Measurements from ENCODE around the gene PALD1.

PALD1 gene

DNA sequence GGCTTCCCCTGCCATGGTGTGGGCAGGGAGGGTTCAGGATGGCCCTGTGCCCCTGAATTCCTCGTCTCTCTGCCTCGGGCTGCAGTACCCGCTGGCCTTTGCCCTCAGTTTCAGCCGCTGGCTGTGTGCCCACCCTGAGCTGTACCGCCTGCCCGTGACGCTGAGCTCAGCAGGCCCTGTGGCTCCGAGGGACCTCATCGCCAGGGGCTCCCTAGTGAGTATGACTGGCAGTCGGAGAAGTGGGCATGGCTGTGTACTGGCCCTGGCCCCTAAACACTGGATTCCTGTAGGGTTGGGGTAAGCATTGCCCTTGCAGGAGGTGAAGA is 59.6 kb downstream of the PALD1 start:
- DNase-seq = no peak

DNA sequence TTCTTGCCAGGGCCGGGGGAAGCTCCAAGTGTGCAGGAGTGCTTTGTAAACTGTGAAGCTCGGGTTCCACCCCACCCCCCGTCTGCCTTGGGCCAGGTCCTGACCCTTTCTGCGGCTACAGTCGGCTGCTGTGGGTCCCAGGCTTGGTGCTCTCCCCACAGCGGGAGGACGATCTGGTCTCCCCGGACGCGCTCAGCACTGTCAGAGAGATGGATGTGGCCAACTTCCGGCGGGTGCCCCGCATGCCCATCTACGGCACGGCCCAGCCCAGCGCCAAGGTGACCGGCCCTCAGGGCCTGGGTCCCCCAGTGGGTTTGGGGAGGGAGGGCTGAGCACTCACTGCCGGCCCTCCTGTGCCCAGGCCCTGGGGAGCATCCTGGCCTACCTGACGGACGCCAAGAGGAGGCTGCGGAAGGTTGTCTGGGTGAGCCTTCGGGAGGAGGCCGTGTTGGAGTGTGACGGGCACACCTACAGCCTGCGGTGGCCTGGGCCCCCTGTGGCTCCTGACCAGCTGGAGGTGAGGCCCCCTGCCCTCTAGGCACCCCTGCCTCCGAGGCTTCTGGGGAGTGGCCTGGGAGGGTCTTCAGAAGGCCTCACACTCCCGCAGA is 60.3 kb downstream of the PALD1 start:
- DNase-seq = no peak

DNA sequence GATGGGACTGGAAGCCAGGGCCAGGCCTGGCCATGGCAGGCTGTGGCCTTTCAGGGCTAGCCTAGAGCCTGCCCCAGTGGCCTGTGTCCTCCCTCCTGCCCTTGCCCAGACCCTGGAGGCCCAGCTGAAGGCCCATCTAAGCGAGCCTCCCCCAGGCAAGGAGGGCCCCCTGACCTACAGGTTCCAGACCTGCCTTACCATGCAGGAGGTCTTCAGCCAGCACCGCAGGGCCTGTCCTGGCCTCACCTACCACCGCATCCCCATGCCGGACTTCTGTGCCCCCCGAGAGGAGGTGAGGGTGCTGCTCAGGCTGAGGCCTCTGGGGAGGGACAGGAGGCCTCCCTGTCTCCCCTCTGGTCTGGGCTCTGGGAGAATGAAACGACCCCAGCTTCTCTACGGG is 60.9 kb downstream of the PALD1 start:
- no peak for DNase-seq

DNA sequence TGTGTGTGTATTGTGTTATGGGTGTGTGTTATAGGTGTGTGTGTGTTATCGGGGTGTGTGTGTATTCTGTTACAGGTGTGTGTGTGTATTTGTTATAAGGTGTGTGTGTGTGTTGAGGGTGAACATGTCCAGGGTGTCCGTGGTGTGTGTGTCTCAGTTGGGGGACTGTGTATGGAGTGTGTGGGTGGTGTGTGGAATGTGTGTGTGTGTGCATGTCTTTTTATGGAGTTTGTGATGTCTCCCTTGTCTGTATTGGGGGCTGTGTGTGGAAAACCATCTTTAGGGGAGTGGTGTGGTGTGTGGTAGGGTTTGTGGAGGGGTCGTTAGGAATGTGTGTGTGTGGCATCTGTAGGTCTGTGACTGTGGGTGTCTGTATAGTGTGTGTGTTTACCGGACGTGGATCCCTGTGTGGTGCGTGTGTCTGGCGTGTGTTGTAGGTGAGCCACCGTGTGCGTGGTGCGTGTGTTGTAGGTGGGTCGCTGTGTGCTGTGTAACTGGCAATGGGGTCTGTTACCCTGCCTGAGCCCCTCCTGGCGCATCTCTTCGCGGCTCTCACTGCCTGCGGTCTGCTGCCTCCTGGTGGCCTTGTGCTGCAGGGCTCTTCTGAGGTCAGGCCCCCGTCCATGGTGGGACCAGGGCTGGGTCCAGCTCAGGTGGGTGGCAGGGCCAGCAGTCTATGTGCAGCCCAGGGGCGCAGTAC is 61.7 kb downstream of the PALD1 start:
- DNase-seq = no peak

DNA sequence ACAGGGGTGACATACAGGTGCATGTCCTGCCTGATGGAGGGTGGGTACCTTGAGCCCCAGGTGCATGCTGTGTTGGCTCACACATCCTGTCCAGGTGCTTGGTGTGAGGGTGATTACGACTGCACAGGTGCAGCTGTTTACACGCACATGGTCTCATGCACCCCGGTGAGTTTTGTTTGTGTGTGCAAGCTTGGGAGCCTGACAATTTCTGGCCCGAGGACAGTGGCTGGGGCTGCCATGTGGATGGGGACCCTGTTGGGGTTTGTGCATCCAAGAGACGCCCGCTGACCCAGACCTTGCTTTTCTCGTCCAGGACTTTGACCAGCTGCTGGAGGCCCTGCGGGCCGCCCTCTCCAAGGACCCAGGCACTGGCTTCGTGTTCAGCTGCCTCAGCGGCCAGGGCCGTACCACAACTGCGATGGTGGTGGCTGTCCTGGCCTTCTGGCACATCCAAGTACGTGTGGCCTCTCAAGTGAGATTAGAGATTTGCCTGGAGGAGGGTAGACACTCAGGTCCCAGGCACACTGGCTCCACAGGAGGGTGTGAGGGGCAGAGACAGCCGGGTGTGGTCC is 62.3 kb downstream of the PALD1 start:
- DNase-seq = peak in 2 of 3 experiments; percentile 54 to 77

DNA sequence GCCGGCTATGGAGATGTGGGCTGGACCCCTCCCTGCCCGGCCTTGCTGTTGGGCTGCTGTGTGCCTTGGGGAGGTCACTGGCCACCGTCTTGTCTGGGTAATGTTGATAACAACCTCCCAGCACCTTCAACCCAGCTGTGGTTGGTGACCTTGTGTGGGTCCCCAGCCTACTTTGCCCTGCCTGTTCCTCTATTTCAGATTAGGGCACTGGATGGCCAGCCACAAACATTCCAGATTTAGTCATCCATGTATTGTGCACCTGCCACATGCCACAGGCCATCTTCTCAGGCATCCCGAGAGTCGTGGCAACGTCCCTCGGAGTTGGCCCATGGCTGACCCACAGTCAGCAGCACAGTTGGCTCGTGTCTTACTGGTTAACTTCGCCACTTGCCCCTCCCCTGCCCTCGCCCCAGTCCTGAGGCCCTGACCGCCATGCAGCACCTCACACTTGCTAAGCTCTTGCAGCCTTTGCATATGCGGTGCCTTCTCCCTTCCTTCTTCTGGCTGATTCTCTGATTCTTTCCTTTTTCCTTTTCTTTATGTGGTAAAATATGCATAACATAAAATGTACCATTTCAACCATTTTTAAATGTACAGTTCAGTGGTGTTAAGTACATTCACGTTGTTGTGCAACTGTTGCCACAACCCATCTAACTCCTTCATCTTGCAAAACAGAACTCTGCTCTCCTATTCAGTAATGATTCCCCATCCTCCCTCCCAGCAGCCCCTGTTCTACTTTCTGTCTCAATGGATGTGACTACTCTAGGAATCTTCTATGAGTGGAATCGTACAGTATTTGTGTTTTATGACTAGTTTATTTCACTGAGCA is 63.4 kb downstream of the PALD1 start:
- DNase-seq = no peak

DNA sequence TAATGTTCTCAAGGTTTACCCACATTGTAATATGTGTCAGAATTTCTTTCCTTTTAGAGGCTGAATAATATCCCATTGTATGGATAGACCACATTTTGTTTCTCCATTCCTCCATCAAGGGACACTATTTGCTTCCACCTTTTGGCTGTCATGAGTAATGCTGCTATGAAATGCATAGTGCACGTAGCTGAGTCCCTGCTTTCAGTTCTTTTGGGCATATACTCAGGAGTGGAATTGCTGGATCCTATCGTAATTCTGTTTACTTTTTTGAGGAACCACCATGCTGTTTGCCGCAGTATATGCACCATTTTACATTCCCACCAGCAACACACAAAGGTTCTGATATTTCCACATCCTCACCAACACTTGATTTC is 64.0 kb downstream of the PALD1 start:
- DNase-seq = no peak

DNA sequence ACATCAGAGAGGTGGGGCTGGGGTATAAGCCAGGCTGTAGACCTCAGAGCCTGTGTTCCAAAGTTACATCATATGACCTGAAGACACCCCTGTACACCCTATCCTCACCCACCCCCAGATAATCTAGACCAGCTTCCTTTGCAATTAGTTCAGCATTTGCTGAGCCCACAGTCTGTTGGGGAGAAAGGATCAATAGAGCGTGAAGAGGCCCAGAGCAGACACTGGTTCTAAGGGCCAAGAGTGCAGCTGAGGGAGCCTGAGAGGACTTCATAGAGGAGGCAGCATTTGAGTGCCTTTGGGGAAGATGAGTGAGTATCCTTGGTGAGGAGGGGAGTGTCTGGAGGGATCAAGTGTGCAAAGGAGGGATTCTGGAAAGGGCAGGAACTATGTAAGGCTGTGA is 65.3 kb downstream of the PALD1 start:
- DNase-seq = no peak

DNA sequence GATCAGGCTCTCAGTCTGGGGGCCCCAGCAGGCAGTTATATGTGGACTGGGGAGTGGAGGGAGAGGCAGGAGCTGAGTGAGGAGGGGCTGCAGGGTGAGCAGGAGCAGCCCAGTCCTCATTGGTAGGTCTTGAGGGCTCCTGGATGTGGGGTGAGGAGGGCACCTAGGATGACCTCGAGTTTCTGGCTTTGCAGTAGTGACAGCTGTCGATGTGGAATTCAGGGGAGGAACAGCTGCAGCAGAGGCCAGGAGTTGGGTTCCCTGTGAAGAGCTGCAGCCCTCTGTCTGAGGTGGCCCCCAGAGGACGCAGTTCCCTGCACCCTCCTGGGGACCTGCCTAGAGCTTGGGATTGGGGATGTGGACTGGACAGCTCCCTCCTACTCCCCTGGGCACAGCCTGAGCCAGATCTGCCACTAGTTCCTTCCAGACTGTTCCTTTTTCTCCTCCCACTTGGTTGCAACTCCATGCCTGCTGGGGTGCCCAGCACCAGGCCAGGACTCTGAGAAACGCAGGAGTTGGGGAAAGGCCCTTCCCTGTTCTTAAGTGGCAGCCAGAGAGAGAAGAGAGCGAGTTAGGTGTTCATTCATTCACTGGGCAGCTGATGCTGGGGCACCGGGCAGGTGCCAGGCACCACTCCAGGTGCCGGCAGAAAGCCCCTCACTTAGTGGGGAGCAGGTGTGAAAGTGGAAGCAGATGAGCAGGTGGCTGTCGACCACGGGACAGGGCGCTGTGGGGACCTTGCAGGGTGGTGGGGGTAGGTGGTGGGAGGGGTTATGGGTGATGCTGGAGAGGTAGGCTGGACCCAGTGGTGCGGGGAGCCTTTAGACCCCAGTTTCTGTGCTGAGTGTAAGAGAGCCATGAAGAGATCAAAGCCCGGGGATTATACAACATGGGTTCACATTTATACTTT is 66.1 kb downstream of the PALD1 start:
- no peak for DNase-seq

DNA sequence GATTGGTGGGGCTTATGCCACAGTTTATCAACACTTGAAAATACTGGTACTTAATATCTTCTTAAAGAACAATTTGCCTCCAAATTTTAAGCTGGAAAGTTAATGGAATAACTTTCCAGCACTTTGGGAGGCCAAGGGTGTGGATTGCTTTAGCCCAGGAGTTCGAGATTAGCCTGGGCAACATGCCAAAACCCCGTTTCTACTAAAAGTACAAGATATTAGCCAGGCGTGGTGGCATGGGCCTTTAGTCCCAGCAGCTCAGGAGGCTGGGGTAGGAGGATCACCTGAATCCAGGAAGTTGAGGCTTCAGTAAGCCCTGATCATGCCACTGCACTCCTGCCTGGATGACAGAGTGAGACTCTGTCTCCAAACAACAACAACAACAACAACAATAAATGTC is 68.0 kb downstream of the PALD1 start:
- no peak for DNase-seq

DNA sequence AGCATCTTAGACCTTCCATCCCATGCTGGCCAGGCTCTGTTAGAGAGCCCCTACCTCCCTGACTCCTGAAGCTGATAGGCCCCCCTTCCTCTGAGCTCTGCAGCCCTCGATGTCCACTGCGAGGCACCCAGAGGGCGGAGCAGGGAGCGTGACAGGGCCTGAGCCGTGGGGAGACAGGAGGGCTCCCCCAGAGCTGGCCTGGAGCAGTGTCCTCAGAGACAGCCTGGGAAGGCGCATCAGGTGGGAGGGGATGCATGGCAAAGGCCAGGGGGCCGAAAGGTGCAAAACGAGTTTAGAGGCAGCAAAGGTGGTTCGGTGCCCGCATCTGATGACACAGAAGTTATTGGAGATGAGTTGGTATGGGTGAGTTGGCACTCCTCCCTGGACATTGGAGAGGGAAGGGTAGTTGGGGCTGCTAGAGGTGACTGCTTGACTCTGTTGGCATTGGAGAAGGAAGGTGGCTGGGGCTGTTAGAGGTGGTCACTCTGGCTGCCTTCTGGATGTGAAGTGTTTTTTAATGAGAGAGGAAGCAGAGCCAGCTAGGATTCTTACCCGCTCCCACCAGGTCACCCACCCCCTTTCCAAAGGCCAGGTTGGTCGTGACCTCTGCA is 70.9 kb downstream of the PALD1 start:
- DNase-seq = no peak

DNA sequence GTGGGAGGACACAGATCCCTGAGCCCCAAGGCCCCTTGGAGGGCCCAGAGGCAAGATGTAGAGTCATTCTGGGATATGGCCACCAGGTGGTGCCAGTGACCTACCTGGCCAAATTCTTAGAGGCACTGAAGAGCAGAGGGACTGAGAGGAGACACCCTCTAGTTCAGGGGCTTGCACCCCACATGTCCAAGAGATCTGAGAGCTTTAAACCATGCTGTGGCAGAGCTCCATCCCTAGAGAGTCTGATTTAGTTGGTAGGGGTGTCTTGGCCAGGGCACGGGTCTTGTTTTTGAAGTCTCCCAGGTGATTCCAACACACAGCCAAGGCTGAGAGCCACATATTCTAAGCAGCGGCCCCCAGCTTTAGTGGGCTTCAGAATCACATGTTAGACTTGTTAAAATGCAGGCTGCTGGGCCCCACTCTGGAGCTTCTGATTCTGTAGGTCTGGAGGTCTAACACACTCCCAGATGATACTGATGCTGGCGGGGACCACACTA is 71.4 kb downstream of the PALD1 start:
- peak; percentile 39 to 76 (median 42) for DNase-seq

DNA sequence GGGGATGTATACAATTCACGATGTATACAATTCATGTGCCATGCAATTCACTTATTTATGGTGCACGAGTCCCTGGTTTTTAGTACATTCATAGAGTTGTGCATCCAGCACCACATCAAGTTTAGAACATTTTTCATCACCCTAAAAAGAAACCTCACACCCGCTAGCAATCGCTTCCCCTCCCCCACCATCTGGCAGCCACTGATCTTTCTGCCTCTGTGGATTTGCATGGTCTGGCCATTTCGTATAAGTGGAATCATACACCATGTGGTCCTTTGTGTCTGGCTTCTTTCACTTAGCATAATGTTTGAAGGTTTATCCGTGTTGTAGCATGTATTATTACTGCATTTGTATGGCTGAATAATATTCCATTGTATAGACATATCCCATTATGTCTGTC is 71.9 kb downstream of the PALD1 start:
- DNase-seq = peak in 1 of 3 experiments; percentile 9

DNA sequence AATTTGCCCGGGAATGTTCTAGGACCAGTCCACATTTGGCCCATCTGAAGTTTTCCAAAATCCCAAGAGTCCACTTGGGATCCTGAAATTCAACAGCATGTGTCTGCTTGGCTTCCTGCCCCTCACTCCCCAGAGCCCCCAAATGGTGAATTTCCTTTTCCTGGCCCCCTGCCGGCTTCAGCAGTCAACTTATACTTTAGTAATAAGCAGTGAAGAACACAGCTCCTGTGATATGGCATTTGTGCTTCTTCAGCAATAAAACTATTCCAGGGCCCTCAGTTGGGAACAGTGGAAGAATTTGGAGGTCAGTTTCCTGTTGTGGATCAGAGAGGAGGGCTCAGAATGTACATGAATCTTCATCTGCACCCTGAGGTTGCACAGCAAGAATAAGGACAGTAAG is 72.9 kb downstream of the PALD1 start:
- DNase-seq = no peak

DNA sequence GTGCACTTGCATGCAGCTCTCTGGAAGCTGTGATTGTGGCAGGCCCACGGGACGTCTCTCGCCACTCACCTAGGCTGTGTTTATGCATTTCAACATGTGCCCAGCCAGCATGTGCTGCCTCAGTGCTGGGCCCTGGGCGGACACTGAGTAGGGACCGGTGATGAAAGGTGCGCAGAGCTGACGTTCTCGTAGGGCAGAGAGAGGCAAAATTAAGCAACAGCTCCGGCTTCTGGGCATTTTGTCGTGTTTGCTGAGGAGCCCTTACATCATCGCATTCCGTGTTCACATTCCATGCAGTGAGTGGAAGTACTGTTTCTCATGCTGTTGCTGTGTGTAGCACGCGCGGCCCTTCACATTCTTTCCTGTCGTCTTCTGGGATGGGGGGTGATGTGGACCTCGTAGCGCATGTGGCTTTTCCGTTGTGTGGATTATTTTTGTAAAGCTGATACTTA is 73.4 kb downstream of the PALD1 start:
- DNase-seq = no peak

DNA sequence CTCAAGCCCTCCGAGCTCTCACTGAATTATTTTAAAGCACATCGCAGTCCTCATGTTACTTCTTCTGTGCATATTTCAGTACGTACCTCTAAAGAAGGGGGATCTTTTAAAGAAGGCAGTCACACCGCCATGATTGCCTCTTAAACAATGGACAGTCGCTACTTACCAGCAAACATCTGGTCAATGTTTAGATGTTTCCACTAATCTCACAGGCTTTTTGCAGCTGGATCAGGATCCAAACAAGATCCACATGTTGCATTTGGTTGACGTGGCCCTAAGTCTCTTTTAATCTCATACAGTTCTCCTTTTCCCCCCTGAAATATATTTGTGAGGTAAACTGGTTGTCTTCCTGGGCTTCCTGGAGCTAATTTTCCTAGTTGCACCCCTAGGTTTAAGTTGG is 74.0 kb downstream of the PALD1 start:
- no peak for DNase-seq

DNA sequence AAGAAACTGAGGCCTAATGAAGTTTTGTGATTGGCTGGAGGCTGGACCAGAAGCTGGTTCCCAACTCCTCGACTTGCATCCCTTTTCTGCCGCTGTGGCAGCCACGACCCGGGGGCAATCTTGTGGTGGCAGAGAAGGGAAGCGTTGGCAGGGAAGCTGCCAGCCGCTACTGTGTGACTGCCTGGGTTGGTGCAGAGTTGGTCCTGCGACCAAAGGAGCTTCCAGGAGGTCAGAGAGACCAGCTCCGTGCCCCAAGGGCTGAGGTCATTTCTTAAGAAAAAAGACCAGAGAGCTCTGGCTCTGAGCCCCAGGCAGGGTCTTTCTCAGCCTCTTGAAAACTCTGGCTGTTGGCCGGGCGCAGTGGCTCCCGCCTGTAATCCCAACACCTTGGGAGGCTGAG is 76.8 kb downstream of the PALD1 start:
- DNase-seq = no peak

DNA sequence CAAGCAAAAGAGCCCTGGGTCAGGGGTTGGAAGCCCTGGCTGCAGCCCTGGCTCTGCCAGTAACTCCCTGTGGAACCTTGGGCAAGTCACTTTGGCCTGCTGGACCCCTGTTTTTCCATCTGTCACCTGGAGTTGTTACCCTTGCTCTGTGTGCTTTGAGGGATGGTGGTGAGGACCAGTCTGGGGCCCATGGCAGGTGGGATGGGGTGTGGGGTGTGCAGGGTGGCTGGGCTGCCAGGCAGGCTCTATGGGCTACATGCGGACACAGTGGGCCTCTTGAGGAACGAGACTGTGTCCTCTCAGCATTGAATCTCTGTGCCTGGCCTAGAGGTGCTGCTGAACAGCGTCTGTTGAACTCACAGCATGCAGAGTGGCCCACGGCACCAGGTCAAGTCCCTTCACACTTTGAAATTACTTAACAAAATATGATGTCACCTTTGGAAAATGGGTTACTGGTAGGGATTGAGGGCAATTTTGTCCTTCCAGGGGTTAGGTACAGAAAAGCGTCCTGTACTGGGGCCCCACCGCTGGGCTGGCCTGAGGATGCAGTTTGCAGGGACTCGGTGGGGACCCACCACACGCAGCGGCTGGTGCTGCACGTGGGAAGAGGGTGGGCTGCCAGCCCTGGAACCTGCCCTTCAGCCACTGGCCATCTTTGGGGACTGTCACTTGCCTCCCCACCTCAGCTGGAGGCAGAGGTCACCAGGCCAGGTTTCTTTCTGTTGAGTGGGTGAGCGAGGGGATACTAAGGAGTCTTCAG is 78.7 kb downstream of the PALD1 start:
- no peak for DNase-seq

DNA sequence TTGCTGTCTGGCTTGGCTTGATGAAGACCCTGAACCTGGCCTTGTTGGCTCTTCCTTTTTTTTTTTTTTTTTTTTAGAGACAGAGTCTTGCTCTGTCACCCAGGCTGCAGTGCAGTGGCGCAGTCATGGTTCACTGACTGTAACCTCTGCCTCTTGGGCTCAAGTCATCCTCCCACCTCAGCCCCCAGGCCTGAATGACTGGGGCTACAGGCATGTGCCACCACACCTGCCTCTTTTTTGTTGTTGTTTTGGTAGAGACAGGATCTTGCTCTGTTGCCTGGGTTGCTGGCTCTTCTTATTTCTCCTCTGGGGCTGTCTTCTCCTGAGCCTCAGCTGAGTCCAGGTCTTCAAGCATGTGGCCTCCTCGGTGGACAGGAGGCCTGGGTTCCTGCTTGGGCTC is 79.3 kb downstream of the PALD1 start:
- DNase-seq = no peak

DNA sequence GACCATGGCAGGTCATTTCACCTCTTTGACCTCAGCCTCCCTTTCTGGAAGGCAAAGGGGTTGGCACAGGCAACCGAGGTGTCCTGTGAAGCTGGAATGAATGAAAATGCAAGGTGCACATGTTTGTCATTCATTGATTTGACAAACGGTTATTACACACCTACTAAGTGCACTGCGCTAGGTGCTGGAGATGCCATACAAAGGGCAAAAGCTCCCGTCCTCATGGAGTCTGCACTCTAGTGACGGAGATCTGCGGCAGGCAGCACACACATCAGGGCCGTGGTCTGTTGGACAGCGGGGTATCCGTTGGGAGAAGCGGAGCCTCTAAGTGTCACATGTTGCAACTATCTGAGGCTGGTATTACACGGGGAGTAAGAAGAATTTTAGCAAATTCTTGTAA is 79.7 kb downstream of the PALD1 start:
- DNase-seq = no peak

All from NCI-H1417 (cell line).